Measurements from ENCODE around the gene TEX14. TPM values are rescaled to one million over a fixed set of nuclear protein-coding genes. Genes with fewer than 3 reads are reported as not detected.

TEX14 gene
- total and polyA plus RNA-seq, 2 donors (not counting 1 experiment from before 2014, with no cell fraction given), result under 0.01 to 0.03 TPM

GRCh38 chr17:58606934-58607333, 84.9 kb downstream of the TEX14 start:
- Histone ChIP-seq H3K27me3 (ENCODE audit: control insufficient read depth, insufficient read depth, low read length) (no peaks in the 10 kb centered on the region), H3K9me3 (ENCODE audit: control insufficient read depth, insufficient read depth, low read depth, low read length) (no peaks in the 10 kb centered on the region), H3K79me2 (ENCODE audit: control insufficient read depth, insufficient read depth, low read length) (no peaks in the 10 kb centered on the region), H3K27ac (ENCODE audit: insufficient read depth, low read length) (no peak overlapping the region), H3K4me2 (ENCODE audit: extremely low read depth, insufficient read depth, low read length) (no peak overlapping the region), H2AFZ (ENCODE audit: low read length) (no peak overlapping the region), H3K4me1 (ENCODE audit: control insufficient read depth, extremely low read depth, insufficient read depth, low read length) (no peaks in the 10 kb centered on the region), H3K4me3 (replicated peaks in 1 of 4; ENCODE audit: control extremely low read depth in 1 of 4, insufficient read depth in 1 of 4, low read depth in 3 of 4, low read length in 4 of 4) (no peak overlapping the region), H3K36me3 (ENCODE audit: control insufficient read depth, insufficient read depth, low read length) (no peaks in the 10 kb centered on the region), H4K20me1 (ENCODE audit: control insufficient read depth, extremely low read depth, insufficient read depth, low read length) (no peaks in the 10 kb centered on the region), H3K9ac (ENCODE audit: insufficient read depth, low read length) (no peak overlapping the region)
- no peak for TF ChIP-seq EZH2 (IDR thresholded peaks at IDR 0.05; ENCODE audit: low read length, missing control alignments)
- no peak for TF ChIP-seq CTCF (conservative IDR thresholded peaks at IDR 0.05 in 1 of 2, IDR thresholded peaks at IDR 0.05 in 1 of 2; ENCODE audit: low read depth in 1 of 2, low read length in 2 of 2)
- no peak for DNase-seq (ENCODE audit: low read depth in 2 of 2)

GRCh38 chr17:58605986-58606385, 85.9 kb downstream of the TEX14 start:
- TF ChIP-seq EZH2 (IDR thresholded peaks at IDR 0.05; ENCODE audit: low read length, missing control alignments) (no peak), CTCF (conservative IDR thresholded peaks at IDR 0.05 in 1 of 2, IDR thresholded peaks at IDR 0.05 in 1 of 2; ENCODE audit: low read depth in 1 of 2, low read length in 2 of 2) (no peak)
- DNase-seq (ENCODE audit: low read depth in 2 of 2), result peak in 1 of 2 donors; percentile 4
- Histone ChIP-seq H3K27me3 (ENCODE audit: control insufficient read depth, insufficient read depth, low read length) (no peaks in the 10 kb centered on the region), H3K9ac (ENCODE audit: insufficient read depth, low read length) (no peak overlapping the region), H3K4me1 (ENCODE audit: control insufficient read depth, extremely low read depth, insufficient read depth, low read length) (no peaks in the 10 kb centered on the region), H4K20me1 (ENCODE audit: control insufficient read depth, extremely low read depth, insufficient read depth, low read length) (no peaks in the 10 kb centered on the region), H2AFZ (ENCODE audit: low read length) (no peak overlapping the region), H3K27ac (ENCODE audit: insufficient read depth, low read length) (no peak overlapping the region), H3K4me3 (replicated peaks in 1 of 4; ENCODE audit: control extremely low read depth in 1 of 4, insufficient read depth in 1 of 4, low read depth in 3 of 4, low read length in 4 of 4) (no peak overlapping the region), H3K79me2 (ENCODE audit: control insufficient read depth, insufficient read depth, low read length) (no peaks in the 10 kb centered on the region), H3K36me3 (ENCODE audit: control insufficient read depth, insufficient read depth, low read length) (no peaks in the 10 kb centered on the region), H3K9me3 (ENCODE audit: control insufficient read depth, insufficient read depth, low read depth, low read length) (no peaks in the 10 kb centered on the region), H3K4me2 (ENCODE audit: extremely low read depth, insufficient read depth, low read length) (no peak overlapping the region)

DNA sequence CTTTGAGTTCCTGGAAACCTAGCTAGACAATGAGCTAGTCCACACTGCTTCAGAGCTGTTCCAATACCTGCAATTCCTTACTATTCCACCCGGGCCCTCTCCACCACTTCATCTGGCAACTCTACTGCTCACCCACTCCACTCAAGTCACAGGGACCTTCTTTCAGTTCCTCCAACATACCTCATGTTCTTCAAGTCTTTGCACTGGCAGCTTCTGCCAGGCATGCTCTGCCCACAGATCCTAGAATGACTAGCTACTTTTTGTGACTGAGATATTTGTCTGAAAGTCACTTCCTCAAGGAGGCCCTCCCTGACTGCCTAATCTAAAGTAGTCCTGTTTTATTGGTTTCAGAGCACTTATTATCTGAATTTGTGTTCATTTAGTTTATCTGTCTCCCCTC, 86.4 kb downstream of the TEX14 start:
- H3K4me3 ChIP-seq (replicated peaks in 1 of 4; ENCODE audit: control extremely low read depth in 1 of 4, insufficient read depth in 1 of 4, low read depth in 3 of 4, low read length in 4 of 4), result no peak overlapping the region
- no peak overlapping the region for H3K4me2 ChIP-seq (ENCODE audit: extremely low read depth, insufficient read depth, low read length)
- no peak overlapping the region for H3K9ac ChIP-seq (ENCODE audit: insufficient read depth, low read length)
- no peak for DNase-seq (ENCODE audit: low read depth in 2 of 2)
- no peaks in the 10 kb centered on the region for H3K9me3 ChIP-seq (ENCODE audit: control insufficient read depth, insufficient read depth, low read depth, low read length)
- H3K27ac ChIP-seq (ENCODE audit: insufficient read depth, low read length), result no peak overlapping the region
- H3K36me3 ChIP-seq (ENCODE audit: control insufficient read depth, insufficient read depth, low read length), result no peaks in the 10 kb centered on the region
- no peaks in the 10 kb centered on the region for H3K79me2 ChIP-seq (ENCODE audit: control insufficient read depth, insufficient read depth, low read length)
- H2AFZ ChIP-seq (ENCODE audit: low read length), result no peak overlapping the region
- TF ChIP-seq EZH2 (IDR thresholded peaks at IDR 0.05; ENCODE audit: low read length, missing control alignments) (no peak), CTCF (conservative IDR thresholded peaks at IDR 0.05 in 1 of 2, IDR thresholded peaks at IDR 0.05 in 1 of 2; ENCODE audit: low read depth in 1 of 2, low read length in 2 of 2) (no peak)
- H3K4me1 ChIP-seq (ENCODE audit: control insufficient read depth, extremely low read depth, insufficient read depth, low read length), result no peaks in the 10 kb centered on the region
- H4K20me1 ChIP-seq (ENCODE audit: control insufficient read depth, extremely low read depth, insufficient read depth, low read length), result no peaks in the 10 kb centered on the region
- no peaks in the 10 kb centered on the region for H3K27me3 ChIP-seq (ENCODE audit: control insufficient read depth, insufficient read depth, low read length)

All from fibroblast of lung (primary cell).